Placental epithelial cell (primary cell): ENCODE results near the gene KANK3. TPM values are rescaled to one million over a fixed set of nuclear protein-coding genes. Genes with fewer than 3 reads are reported as not detected.

Source experiments
- small RNA-seq: library from RNA; depleted of rRNA; stranded (forward); fragments of <200 nt; gene quantifications from one replicate; pipeline ENCODE3, GENCODE V24; 2012
- total RNA-seq: library from RNA; depleted of rRNA; stranded (reverse); fragments of >200 nt; gene quantifications from 2 replicates; pipeline ENCODE4 v1.2.3, GENCODE V29; 2012

KANK3 gene
- total RNA-seq: 0.43 and 1.2 TPM in 2 replicates

GRCh38 chr19:8342684-8343482 is at the start of gene KANK3:
TSS of gene KANK3 (minus strand) at chr19:8343262. CDS start at chr19:8337828, 5,434 bp downstream.

GRCh38 chr19:8389891-8390616 is 47.0 kb upstream of the KANK3 start, which contains the start of gene RAB11B:
TSS of gene RAB11B (plus strand) at chr19:8390360. CDS start at chr19:8390417, 57 bp downstream.

GRCh38 chr19:8363803-8364771 is 21.0 kb upstream of the KANK3 start, which contains the start of gene ANGPTL4:
TSS of gene ANGPTL4 (plus strand) at chr19:8364155. CDS start at chr19:8364322, 167 bp downstream.

GRCh38 chr19:8321067-8321985 is 21.7 kb downstream of the KANK3 start, which contains the start of the genes NDUFA7 and RPS28:
TSS of gene NDUFA7 (minus strand) at chr19:8321375. CDS start at chr19:8321358, 17 bp downstream.
TSS of gene RPS28 (plus strand) at chr19:8321496. CDS start at chr19:8321531, 35 bp downstream.

GRCh38 chr19:8307965-8308866 is 34.8 kb downstream of the KANK3 start, which contains the start of gene CD320:
TSS of gene CD320 (minus strand) at chr19:8308358. CDS start at chr19:8308290, 68 bp downstream.

Small RNA genes within 50 kb of the gene (small RNA-seq; reads per million reads assigned to genes)
- gene MIR4999: 0.66 reads per million, percentile 40 among the genes with 10 or more reads in this experiment

Other genes with a start within 250 kb of the KANK3 start
- gene FBN3, start 193.7 kb downstream of the KANK3 start, total RNA-seq: not detected in 2 replicates
- 7.2 and 25.5 TPM in 2 replicates for gene CERS4, start 133.9 kb downstream of the KANK3 start, total RNA-seq
- gene CD320, start 34.9 kb downstream of the KANK3 start, total RNA-seq: 3.1 and 19.8 TPM in 2 replicates
- 17.3 and 23.5 TPM in 2 replicates for gene NDUFA7, start 21.9 kb downstream of the KANK3 start, total RNA-seq
- 111 and 291 TPM in 2 replicates for gene RPS28, start 21.8 kb downstream of the KANK3 start, total RNA-seq
- gene ANGPTL4, start 20.9 kb upstream of the KANK3 start, total RNA-seq: 0.22 and 0.39 TPM in 2 replicates
- 33.7 and 66.0 TPM in 2 replicates for gene RAB11B, start 47.1 kb upstream of the KANK3 start, total RNA-seq
- gene MARCHF2, start 70.0 kb upstream of the KANK3 start, total RNA-seq: 20.8 and 88.0 TPM in 2 replicates
- gene HNRNPM, start 101.7 kb upstream of the KANK3 start, total RNA-seq: 42.4 and 53.4 TPM in 2 replicates
- under 0.01 TPM in 1 of 2 replicates, not detected in the other for gene PRAM1, start 159.4 kb upstream of the KANK3 start, total RNA-seq
- 6.3 and 7.4 TPM in 2 replicates for gene ZNF414, start 170.9 kb upstream of the KANK3 start, total RNA-seq
- 0.11 and 0.39 TPM in 2 replicates for gene MYO1F, start 234.2 kb upstream of the KANK3 start, total RNA-seq